Astrocyte of the hippocampus (primary cell): ENCODE measurements around the gene KIF15.

ENCODE experiments used
- DNase-seq: peaks from one replicate; pipeline ENCODE4 v3.0.0; 2011; ENCODE audit warnings: low read depth, low spot score

Gene KIF15

DNA sequence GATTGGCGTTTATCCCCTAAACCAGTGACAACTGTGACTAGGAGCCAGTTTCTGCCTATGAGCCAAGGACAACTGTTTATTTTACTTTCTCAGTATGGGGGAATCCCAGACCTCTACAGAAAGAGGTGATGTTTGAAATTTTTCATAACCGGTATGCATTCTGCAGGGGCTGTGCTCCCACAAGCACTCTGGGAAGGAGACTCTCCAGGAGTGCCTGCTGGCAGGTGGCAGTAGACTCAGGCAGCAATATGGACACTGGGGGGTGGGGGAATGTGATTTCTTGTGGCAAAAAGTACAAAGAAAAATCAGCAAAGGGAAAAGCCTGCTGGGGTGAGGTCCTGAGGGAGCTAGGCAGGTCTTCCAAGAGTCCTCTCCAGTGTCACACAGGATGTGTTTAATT lies 118.7 kb downstream of the KIF15 start:
- DNase-seq, result no peak

DNA sequence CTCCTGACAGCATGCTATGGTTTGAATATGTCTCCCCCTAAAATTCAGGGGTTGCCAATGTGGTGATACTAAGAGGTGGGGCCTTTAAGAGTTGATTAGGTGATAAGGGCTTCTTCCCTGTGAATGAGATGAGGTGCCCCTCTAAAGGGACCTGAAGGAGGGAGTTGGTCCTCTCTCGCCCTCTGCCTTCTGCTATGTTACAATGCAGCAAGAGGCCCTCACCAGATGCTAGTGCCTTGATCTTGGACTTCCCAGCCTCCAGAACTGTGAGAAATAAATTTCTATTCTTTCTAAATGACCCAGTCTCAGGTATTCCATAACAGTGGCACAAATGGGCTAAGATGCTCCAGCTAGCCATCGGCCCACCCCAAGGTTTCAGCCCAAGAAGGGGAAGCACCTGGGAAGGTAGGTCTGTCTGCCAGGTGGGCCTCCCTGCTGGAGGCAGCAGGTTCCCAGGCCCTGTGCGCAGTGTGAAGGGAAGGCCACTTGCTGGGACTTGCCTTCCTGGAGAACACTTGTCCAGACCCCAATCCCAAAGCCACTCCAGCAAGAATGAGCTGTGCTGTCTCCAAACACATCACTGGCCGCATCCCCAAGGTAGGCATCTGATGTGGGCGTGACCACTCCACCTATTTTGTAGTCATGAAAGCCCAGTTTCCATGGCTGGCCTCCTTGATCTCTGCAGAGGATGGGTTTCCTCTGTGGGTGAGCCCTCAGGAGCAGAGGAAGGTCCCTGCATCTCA lies 121.8 kb downstream of the KIF15 start:
- no peak for DNase-seq

DNA sequence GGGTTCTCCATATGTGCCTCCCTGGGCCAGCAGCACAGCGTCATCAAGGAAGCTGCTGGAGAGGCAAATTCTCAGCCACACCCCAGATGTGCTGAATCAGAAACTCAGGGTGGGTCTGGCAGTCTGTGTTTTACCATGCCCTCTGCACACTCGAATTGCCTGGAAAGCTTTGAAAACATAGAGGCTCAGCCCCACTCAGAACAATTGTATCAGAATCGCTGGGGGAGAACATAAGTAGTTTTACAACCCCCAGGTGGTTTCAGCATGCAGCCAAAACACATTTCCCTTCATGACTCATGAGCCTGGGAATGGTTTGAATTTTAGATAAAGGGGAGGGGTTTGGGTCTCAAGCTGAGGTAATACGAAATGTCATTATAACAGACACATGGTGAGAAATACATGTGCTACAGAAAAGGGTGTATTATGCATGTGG lies 122.4 kb downstream of the KIF15 start:
- peak; percentile 96 for DNase-seq

DNA sequence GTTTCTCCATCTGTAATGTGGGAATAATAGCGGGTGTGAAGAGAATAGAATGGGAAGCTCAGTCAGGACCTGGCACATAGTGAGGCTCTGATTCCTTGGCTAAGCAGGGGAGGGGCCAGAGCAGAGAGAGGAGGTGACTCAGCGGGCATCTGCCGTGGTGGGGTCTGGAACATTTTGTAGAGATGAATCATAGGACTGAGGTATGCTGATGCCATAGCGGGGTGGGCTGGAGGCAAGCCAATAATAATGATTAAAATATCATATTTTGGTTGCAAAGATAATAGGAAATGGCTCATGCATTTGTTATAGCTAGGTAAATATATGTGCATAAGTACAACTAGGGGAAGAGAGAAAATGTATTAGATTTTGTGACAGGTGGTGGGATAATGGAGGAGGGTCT lies 124.0 kb downstream of the KIF15 start:
- DNase-seq, result peak; percentile 95

DNA sequence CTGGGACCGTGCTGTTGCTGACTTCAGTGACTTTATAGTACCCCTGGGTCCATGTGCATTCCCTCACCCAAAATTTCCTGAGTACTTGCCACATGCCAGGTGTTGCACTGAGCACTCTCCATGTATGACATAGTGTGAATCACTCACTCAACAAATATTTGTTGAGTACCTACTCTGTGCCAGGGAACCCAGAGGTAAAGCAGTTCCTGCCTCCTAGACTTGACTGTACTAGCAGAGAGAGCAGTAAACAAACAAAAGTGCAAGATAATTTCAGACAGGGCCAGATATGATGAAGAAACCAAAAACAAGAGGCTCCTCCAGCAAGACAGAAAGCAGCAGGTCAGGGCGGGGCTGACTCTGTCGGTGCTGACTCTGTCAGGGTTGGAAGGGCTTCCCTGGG lies 125.0 kb downstream of the KIF15 start:
- DNase-seq, result no peak

DNA sequence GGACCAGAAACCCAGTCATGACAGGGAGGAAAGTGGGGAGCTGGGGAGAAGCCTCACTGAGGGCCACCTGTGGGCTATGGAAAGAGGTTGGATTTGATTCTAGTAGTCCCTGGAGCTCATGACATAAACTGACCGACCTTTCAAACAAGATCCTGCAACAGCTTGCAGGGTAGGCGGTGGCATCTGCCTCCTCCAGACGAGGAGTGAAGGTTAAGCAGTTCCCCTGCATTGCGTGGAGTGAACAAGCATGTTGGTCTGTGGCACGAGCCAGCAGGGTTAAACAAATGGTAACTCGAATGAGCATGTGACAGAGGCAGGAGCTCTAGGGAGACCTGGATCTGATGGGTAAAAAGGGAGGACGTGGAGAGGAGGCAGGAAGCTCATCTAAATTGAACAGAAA lies 125.5 kb downstream of the KIF15 start:
- no peak for DNase-seq

DNA sequence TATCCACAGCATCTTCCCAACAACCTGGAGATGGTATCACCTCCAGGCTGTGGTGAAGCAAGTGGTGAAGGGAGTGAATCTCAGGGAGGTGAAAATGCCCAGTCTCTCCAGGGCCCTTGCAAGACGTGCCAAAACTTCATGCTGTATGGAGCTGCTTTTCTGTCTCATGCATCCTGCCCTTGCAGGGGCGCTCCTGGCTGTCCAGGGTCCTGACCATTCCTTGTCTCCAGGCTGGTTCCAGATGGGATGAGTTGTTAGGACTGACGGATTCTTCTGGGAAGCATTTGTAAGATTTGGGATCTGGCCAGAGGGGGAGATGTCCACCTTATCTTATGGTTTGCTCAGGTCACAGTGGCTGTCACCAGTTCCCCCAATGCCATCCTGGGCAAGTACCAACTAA lies 128.7 kb downstream of the KIF15 start:
- no peak for DNase-seq

DNA sequence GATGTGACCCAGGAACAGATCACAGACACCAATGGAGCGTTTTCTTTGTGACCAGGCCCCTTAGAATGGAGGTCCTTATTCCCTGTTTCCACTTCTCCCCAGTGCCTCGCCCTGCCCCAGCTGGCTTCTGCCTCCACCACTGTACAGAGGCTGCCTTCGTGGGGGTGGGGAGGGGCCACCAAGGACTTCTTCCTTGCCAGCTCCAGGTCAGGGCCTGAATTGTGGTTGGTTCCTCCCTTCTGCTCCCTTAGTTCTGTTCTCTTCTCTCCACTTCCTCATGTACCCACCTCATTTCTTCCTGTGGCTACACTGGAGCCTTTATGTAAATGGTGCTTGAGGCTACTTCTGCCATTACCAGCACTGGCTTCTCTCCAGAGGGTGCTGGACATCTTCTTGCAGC lies 129.3 kb downstream of the KIF15 start:
- no peak for DNase-seq

DNA sequence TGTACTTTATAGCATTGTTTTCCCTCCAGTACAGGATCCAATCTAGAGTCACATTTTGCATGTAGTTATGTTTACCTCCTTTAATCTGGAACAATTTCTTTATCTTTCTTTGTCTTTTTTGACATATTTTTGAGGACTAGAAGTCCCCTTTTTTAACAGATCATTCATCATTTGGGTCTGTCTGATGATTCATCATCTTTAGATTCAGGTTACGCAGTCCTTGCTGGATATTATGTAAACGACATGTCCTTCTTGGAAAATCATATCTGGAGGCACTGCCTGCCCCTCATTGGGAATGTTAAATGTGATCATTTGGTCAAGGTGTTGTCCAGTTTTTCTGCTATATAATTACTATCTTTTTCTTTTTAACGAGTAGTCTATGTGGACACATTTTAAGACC lies 131.1 kb downstream of the KIF15 start:
- no peak for DNase-seq

DNA sequence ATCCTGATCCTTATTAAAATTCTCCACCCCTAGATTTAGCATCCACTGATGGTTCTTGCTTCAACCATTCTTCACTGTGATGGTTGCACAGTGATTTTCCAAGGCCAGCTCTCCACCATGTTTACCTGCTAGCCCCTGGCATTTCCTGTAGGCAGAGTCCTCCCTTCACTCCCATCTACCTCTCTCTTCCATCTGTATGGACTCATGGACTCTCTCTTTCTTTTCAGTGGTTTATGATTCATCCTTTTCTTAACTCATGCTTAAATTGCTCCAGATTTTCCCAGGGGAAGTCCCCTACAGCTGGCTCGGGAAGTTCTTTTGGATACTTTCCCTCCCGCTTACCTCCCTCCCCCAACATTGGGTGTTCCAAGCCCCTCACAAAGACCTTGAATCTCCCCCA lies 131.5 kb downstream of the KIF15 start:
- DNase-seq, result peak; percentile 62

DNA sequence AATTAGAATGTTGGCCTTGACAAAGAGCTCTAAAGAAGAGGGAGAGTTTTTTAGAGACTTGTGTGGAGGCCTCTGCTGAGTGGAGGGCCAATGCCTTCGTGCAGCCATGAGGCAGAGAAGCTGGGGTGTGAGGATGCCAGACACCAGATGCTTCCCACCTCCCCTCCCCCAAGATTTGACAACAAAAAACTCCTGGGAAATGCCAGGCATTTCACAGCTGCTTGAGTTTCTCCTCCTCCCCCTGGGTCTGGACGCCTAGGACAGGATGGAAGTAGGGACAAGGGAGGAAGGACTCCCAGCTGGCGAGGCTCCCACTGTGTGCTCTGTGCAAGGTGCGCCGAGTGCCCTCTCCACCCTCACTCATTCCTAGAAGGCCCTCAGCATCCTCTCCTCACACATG lies 132.9 kb downstream of the KIF15 start:
- DNase-seq, result no peak

DNA sequence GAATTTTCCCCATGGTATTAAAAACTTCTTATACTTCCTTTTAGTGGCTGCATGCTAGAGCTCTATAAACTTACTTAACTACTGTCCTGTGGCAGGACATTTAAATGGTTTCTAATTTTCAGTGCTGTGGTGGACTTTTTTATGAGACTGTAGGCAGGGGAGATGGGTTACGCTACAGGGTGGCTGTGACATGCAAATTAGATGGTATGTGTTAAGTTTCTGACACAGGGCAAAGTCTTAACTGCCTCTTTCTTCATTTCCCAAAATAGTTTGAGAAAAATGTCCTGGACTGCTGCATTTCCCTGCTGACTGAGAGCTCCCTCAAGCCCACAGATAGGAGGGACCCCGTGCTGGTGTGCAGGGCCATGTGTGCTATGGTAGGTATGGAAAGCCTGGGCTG lies 134.8 kb downstream of the KIF15 start:
- no peak for DNase-seq

DNA sequence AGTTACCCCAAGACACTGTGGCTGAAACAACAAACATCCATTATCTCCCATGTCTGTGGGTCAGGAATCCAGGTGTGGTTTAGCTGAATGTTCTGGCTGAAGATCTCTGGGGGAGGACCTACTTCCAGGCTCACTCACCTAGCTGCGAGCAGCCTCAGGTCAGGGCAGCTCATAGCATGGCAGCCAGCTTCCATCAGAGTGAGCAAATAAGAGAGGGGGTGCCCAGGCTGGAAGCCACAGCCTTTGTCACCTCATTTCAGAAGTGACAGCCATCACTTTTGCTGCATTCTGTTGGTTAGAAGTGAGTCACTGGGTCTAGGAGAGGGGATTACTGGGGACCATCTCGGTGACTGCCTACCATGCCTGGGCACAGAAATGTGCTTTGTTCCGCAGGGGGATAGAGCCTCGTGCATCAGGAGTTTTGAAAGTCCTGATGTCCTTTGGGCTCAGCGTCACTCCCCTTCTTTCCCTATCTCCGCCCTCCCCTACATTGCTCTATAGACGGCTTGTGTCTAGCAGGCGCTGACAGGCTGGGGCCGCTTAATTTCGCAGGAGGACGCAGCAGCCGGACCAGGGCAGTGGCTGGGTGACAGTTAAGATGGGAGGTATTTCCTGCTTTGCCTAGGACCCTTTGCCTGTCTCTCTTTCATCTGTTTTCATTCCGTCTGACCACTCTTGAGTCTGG lies 138.2 kb downstream of the KIF15 start:
- DNase-seq, result no peak

DNA sequence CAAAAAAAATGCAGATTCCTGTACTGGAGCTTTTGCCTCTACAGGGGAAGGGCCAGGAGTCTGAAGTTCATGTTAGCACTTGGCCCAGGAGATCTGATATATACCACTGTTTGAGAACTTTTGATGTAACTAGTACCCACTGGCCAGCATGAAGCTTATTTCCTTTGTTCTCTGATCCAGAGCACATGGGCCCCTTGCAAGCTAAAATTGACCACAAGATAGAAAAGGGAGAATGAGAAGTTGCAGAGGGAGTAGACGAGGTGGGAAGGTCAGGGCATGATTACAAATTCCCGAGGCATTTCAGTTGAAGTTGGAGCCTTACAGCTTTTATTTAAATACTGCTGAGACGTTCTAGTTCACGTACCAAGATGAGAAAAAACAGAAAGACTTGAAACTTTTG lies 141.0 kb downstream of the KIF15 start:
- DNase-seq, result no peak
